Medulla oblongata (tissue), 1 donor: ENCODE data around the gene NKX2-2.
A peak's percentile ranks its signal among the peaks of the same experiment; 100 is the strongest.

ENCODE experiments used
- DNase-seq: peaks from one replicate; pipeline ENCODE4 v3.0.0-alpha.2; 2015; ENCODE audit errors: extremely low spot score

NKX2-2 gene

DNA sequence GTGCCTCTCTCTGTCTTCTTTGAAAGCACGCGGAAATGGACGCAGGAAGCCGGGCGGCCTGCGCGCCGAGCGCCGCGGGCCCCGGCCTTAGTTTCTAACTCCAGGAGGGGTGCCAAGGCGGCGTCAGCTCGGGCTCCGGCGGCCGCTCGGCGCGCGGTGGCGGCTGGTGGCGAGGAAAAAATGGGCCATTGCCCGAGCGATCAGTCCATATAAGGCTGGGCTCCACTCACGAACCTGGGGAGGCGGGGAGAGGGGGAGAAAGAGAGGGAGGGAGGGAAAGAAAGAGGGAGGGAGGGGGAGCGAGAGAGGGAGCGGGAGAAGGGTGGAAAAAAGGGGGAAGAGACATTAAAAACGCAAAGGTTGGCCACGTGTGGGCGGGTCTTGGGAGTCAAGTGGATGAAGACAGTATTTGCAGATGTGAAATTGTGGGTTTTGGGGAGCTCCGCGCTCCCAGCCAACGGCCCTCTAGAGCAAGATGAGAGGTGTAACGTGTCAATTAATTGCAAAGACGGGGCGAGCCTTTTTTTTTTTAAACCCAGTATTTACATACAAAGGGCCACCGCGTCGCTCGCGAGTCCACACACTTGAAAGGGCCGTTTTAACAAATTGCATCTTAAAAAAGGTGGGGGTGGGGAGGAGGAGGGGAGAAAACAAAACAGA is at the start of gene NKX2-2:
TSS of gene NKX2-2 (minus strand) at position 184 of the 660 bp plus-strand sequence. CDS start 395 bp downstream, outside the sequence.
- peak; percentile 86 for DNase-seq

DNA sequence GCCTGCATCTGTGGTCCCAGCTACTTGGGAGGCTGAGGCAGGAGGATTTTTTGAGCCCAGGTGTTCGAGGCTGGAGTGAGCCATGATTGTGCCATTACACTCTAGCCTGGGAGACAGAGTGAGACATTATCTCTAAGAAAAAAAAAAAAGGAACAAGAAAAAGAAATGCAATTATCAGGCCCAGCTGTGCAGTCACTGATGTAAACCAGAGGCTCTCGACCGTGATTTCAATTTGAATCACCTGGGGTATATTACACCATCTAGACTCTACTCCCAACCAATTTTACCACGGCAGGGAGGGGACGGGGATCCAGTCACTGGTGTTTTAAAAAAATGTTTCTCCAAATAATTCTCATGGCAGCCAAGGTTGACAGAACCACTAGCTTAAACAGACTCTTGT is 48.8 kb upstream of the NKX2-2 start:
- no peak for DNase-seq

DNA sequence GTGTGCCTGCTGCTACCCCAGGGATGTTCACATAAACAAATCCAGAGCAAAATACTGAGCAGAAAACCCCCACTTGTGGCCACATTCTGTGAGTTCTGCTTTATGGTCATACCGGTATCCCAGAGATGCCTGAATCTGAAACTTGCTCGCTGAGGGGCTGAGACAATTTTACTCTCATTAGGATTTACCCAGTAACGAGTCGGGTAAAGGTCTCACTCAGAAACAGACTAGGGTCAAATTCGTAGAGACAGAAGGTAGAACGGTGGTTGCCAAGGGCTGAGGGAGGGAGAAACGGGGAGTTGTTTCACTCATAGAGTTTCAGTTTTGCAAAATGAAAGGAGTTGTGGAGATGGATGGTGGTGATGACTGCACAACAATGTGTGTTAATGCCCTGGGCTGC is 45.4 kb upstream of the NKX2-2 start:
- DNase-seq = no peak

DNA sequence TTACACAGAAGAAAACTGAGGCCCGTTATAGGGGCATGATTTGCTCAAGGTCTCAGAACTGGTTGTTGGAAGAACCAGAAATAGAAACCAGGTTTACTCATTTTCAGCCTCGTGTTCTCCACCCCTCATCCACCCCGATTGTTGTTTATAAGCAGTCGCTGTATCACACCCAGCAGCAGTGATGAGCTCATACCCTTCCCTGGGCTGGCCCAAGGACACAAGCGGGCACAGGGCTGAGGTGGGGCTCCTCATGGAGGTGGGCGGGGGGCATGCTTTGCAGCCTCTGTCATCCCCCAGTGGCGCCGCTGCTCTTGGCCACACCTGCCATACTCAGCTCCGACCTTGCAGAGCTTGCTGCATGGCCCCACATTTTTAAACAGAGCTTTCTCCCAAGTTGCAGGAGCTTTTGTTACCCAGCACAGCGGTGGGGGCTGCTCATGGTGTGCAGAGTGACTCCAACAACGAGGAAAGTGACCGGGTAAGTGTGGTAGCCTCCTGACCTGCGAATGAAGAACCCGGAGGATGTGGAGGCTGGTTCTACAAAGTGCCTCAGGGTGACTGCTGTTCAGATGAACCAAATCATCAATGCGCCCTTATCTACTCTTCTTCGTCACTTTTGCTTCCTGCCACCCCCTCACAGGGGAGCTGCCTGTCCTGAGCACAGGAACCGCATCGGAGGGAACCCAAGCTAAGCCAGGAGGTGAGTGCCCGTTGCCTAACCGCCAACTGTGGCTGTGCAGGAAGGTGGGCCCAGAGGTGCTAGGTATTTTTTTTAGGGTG is 43.6 kb upstream of the NKX2-2 start:
- no peak for DNase-seq

DNA sequence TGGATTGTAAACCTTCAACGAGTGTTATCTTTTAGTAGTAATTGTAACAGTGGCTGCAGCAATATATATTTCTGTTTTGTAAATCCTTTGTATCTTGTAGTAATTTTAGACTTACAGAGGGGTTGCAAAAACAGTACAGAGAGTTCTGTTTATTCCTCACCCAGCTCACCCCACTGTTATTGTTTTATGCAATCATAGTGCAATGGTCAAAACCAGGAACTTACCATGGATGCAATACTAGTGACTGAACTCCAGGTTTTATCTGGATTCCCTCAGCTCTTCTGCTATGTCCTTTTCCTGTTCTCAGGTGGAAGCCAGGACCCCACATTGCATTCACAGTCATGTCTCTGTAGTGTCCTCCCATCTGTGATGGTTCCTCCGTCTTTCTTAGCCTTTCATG is 42.5 kb upstream of the NKX2-2 start:
- no peak for DNase-seq

DNA sequence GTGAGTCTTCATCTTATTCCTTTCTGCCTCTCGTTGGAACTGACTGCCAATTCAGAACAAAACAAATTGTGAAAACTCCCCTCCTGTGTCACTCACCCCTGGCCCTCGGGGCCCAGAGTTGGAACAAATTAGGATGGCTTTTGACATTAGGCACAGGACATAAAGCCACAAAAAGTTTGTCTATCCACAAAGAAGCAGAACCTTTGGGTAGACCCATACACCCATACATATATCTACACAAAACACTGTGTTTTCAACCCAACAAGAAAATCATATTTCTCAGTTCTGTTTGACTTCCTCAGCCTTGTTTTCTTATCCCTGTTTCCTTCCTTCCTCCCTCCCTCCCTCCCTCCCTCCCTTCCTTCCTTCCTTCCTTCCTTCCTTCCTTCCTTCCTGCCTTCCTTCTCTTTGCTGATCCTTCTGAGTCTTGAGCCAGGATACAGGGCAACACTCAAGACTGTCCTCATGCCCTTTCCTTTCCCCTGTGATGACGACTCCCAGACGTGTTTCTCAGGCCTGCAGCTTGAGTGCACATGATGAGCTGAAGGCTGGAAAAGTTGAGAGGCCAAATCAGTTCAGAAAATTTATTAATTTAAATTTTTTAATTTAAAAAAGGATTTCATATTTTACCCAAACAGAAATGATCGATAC is 41.7 kb upstream of the NKX2-2 start:
- no peak for DNase-seq

DNA sequence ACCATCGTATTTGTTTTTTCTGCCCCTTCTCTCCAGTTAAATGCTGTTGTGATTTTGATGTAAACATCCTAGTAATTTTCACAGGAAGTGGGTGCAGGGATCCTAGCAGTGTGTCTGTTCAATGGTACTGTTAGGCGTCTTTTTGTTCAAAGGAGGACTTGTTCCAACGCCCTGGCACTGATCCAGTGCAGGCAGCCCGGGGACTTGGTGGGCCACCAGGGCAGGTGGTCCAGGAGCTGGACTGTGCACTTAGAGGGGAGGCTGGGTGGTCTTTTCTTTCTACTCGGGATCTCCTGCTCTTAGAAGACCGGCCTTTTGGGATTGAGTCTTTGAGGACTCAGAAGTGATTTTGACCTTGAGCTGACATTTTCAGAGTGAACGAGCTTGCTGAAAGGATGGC is 41.1 kb upstream of the NKX2-2 start:
- peak; percentile 46 for DNase-seq

DNA sequence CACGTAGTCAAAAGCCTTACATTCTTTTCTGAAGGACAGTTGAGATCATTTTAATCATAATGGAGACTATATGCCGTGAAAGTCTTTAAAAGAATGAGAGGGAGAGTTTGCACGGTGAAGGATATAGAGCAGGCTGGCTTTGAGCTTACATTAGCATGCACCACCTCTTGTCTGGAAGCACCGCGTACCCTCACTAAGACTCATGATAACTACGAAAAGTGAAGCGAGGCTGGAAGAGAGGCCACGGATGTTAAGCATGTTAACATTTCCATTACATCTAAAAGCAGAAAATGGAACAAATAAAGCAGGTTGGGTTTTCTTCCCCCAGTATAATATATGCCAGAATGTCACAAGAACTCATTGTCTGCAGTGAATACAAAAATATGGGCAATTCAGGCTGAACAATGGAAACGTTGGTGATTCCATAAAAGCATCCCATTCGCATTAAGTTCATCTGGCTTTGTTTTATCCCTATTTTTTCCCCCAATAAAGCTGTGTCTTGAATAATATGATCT is 40.6 kb upstream of the NKX2-2 start:
- DNase-seq = peak; percentile 57

DNA sequence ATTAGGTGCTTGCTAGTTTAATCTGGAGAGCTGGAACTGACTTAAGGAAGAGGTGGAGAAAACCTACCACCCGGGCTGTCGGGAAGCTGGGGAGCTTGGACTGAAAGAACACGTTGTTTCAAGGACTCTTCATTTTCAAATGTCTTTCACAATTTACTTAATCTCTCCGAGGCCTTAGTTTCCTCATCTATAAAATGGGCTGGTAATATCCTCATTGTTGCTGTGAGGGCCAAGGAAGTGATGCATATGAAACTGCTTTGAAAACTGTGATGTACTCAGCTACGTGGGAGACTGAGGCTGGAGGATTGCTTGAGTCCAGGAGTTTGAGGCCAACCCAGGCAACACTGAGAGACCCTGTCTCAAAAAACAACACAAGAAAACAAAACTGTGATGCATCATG is 36.7 kb upstream of the NKX2-2 start:
- DNase-seq = no peak

DNA sequence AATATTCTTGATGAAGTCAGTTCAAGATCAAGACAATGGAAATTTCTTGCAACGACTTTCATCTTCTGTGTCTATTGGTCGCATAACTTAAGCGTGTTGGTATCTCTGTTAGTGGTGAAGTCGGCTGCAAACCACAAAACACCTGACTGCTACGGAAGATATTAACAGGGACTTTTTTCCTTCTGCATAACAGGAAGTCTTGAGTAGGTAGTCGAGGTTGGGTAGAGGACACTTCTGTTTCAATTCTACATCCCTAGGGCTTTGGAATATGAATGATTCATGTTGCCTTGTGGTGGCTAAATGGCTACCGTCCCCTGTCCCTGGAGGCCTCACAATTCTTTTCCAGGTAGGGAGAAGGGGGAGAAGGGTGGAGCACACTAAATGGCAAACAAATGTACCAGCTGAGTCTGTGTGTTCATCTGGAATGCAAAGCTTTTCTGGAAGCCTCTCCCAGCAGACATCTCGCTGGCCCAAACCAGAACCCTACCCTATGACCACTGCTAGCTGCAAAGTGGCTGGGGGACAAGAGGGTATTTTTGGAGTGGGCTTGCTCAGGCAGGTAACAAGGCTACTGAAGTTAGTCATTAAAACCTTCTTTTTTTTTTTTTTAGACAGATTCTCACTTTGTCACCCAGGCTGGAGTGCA is 34.6 kb upstream of the NKX2-2 start:
- DNase-seq = no peak

DNA sequence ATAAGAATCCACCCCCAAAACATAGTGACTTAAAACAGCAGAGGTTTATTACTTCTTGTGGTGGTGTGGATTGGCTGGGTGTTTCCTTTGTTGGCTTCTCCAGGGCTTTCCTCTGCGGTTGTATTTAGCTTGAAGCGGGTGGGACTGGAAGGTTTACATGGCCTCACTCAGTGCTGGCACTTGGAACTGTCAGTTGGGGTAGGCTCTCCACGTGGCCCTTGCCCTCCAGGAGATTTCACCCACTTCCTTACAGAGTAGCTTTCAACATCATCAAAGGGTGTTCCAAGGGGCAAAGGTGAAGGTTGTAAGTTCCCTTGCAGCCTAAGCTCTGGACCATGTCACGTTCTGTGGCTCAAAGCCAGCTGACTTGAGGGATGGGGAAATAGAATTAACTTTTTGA is 32.5 kb upstream of the NKX2-2 start:
- DNase-seq = no peak

DNA sequence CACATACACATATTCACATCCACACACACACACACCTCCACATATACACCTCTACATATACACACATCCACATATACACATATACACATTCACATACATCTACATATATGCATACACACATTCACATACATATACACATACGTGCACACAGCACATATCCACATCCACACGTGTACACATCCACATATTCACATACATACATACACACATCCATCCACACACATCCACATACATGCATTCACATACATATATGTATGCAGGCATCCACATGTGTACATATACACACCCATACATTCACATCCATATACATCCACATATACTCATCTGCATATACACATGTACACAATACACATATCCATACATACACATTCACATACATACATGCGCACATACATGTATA is 25.6 kb upstream of the NKX2-2 start:
- no peak for DNase-seq

DNA sequence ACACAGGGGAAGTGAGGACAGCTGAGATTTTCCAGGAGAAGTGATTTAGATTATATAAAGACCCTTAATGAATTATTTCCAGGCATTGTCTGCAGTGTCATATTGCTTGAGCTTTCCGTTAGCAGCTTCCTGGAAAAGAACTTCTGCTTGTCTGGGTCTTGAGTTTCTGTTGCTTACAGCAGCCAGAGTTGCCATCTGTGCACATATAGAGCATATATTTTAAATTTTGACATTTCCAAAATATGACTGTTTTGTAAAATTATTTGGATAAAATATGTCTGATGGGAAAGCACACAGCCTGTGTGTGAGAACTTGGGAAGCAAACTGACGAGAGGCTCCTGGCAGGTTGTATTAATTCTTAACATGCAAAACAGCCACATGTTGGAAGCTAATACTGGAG is 21.0 kb upstream of the NKX2-2 start:
- no peak for DNase-seq

DNA sequence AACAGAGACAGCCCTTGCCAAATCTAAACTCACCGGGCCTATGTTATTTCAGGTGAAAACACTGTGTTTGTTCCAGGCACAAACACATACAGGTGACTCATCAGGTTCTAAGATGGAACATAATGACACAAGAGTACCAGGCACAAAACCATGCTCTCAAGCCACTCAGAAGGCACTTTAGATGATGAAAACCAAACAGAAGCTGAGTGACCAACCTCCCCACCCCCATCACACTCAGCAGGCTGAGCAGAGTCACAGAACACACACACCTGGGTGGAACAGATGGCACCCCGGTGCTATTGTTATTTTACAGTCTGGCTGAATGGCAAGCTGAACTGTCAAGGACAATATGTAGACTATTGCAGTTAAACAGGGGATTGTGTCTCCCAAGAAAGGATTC is 20.6 kb upstream of the NKX2-2 start:
- no peak for DNase-seq

DNA sequence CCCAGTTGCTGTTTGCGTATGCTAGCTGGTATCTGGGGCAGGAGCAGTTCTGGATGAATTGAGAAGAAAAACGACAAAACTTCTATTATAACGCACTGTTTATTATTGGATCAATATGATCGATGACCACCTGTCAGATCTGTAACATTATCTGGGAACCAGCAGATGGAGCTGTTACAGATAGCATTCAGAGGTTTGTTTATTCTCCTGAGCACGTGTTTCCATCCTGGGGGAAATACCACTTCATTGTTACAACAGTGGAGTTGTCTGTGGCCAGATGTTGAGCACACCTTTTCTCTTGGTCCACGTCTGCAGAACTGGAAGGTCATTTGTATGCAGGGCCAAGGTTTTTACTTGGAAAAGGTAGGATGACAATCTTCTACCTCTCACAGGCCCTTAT is 16.0 kb upstream of the NKX2-2 start:
- DNase-seq = peak; percentile 64

DNA sequence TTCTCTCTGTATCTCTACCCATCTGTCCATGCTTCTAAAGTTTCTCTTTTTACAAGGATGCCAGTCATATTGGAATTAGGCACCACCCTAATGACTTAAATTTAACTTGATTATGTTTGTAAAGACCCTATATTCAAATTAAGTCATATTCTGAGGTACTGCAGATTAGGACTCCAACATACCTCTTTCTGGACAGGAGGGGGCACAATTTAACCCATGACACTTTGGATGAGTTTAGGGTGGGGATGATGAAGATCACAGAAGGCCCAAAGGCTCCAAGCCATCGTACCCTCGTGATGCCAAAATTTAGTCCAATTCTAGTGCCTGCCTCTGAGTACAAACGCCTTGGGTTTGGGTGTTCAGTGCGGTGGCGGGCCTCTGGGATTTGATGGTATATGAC is 15.0 kb upstream of the NKX2-2 start:
- no peak for DNase-seq

DNA sequence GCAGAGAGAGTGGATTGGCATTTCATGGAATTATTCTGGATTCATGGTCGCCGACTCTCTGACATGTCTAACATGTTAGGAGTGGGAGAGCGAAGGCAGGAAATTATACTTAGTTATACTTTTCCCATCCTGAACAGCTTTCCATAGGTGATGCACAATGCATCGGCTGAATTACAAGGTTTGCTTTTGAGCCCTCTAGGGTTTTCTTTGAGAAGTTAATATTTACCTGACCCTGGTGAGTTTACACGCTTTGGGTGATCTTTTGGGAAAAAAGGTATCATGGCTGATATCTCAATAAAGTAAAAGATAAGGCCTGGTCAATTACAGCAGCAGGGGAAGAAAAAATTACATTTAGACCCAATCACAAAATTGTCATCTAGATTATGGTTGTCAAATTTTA is 14.0 kb upstream of the NKX2-2 start:
- no peak for DNase-seq

DNA sequence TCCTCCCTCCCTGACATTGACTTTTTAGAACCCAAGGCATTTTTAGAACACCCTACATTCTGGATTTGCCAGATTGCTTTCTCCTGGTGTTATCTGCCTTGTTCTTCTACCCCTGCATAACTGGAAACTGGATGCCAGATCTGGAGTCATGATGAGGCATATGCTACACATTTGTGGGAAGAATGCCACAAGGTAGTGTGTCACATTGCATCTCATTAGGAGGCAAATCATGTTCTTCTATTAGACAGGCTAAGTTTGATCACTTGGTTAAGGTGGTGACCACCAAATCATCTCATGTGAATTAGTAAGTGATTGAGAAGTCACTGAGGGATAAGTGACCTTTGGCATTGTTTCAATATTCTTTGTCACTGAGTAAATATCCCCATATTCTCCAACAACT is 12.9 kb upstream of the NKX2-2 start:
- no peak for DNase-seq

DNA sequence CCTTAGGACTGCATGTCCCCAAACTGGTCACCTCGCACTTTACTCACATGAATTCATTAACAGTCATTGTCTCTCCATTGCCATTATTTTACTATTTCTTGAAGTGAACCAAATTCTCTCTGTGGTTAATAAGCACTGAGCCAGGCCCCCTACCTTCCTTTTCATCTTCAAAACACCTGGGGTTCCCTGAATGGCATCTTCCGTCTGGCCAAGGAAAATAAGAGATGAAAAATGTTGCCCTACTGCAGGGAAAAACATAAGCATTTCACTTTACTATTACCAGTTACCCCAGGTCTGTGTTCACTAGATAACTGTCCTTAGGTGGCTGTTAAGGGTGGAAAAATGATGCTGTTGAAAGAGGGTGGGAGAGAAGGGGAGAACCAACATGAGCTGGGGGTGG is 10.0 kb upstream of the NKX2-2 start:
- no peak for DNase-seq

DNA sequence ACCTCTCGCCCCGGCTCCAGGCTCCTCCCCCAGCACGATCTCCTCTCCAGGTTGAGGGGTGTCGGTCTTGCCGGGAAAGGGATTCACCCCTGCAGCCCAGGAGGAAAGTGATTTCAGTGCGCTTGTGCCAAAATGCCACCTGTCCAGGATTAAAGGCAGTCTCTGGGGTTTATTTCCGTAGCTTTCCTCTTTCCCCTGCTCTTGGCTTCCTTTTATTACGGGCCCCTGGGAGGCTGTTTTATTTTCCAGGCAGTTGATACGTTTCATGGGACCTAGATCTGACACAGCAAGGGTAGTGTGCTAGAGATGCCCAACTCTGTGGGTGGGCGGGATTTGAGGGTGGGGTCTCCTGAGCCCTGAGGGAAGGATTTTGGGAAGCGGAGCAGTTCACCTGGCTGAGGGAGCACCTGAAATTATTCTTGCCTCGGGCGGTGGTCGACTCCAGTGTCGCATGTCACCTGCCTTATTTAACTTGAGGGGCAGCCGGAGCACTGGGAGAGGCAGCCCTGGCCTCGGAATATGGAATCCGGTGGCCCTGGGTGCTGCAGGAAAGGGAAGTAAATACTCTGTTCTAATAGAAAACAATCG is 9.5 kb upstream of the NKX2-2 start:
- DNase-seq = no peak

DNA sequence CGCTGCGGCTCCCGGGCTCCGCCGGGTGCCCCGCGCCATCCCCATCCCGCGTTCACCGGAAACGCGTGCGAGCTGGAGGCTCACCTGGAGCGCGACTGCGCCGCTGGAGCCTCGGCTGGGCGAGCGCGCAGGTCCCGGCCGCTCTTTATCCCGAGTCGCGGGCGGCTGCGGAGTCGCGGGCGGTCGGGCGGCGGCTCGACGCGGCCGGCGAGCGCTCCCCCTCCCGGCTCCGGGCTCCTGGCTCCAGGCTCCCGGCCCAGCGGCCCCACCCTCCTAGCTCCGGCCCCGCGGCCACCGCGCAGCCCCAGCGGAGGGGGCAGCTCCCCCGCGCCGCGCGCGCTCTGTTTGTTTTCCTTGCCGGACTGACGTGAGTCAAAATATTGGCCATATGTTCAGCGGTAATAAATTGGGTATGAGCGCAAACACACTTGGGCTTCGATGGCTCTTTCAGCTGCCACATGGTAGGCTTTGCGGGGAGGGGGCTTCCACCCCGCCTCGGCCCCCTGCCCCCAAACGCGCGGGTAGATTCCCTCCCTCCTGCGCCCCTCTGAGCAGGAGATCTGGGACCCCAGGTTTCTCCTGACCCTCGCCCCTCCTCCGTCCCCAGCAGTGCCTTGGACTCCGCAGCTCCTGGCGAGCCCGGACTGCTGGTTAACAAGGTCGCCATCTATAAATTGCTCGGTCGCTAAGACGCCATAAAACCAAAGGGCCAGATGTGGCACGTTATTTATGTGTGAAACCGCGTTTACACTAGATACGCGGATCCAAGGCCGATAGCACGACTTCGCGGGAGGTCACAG is 8.8 kb upstream of the NKX2-2 start:
- DNase-seq = peak; percentile 50
